Activated T-helper 2 cell treated with anti-CD3 and anti-CD28 coated beads, Interferon-gamma antibody, Interleukin-2, Interleukin-4, amounts not matched to agents 10 μg/mL and 5 μg/mL and 100 μg/mL, durations not matched to agents 14 hours and 24 hours and 36 hours (primary cell): ENCODE data around the gene TRIM38. TPM values are rescaled to one million over a fixed set of nuclear protein-coding genes. Genes with fewer than 3 reads are reported as not detected.

Experiments
- DNase-seq: peaks from one replicate; pipeline ENCODE4 v3.0.0; 2021; ENCODE audit warnings: low spot score
- H3K27ac Mint-ChIP-seq: one replicate; pipeline ENCODE4 v1.8.0; 2021; ENCODE audit warnings: mixed read lengths
- H3K27me3 Mint-ChIP-seq: one replicate; pipeline ENCODE4 v1.8.0; 2021; ENCODE audit warnings: low read depth, mixed read lengths
- H3K36me3 Mint-ChIP-seq: one replicate; pipeline ENCODE4 v1.8.0; 2021; ENCODE audit warnings: low read depth, mixed read lengths
- H3K4me1 Mint-ChIP-seq: one replicate; pipeline ENCODE4 v1.8.0; 2021; ENCODE audit warnings: low read depth, mixed read lengths
- H3K4me3 Mint-ChIP-seq: one replicate; pipeline ENCODE4 v1.8.0; 2021; ENCODE audit warnings: low read depth, mild to moderate bottlenecking, moderate library complexity, mixed read lengths
- H3K9me3 Mint-ChIP-seq: one replicate; pipeline ENCODE4 v1.8.0; 2021; ENCODE audit warnings: mixed read lengths
- intact Hi-C: fragments of 100-400 bp; cut with micrococcal nuclease; formaldehyde crosslinking; loops from one replicate; pipeline ENCODE4 v1.15.1; 2023
- total RNA-seq: library from RNA; stranded (reverse); gene quantifications from 2 replicates; pipeline ENCODE4 v1.2.3, GENCODE V29; 2022

The TRIM38 gene
- total RNA-seq, 1 donor from 2014 or later: 29.2 TPM

- Mint-ChIP-seq H3K4me1 (peaks cover 63% of the 10 kb centered on the region), H3K27me3 (no peaks in the 10 kb centered on the region)
- intact Hi-C loops: loop anchor here (2.0 kb wide), 1 partner anchor 57 kb away; a partner anchor contains a TSS
These were observed 973 bp downstream of the TRIM38 start for GRCh38 chr6:25963426-25964123.

DNA sequence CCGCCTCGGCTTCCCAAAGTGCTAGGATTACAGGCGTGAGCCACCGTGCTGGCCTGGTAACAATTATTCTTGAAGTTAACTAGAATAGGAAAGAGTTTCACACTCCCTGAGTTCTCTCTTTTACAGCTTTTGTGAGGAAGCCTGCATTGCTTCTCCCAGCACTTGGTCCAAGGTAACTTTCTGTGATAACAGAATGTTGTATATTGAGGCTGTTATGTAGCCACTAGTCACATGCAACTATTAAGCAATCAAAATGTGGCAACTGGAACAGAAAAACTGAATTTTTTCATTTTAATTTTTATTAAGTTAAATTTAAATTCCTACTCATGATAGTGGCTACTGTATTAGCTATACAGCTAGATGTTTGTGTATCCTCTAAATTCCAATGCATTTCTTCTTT lies 2.5 kb downstream of the TRIM38 start:
- Mint-ChIP-seq H3K36me3 (peaks cover 73% of the 10 kb centered on the region), H3K9me3 (peaks cover 11% of the 10 kb centered on the region), H3K27me3 (no peaks in the 10 kb centered on the region), H3K4me3 (peak overlapping the region; percentile 78), H3K27ac (no peak overlapping the region), H3K4me1 (peaks cover 60% of the 10 kb centered on the region)
- no peak for DNase-seq
- intact Hi-C loops: no loop called here

More at GRCh38 chr6:25963426-25964123, 973 bp downstream of the TRIM38 start:
- Mint-ChIP-seq H3K36me3 (peaks cover 75% of the 10 kb centered on the region), H3K9me3 (peaks cover 26% of the 10 kb centered on the region), H3K4me3 (peak overlapping the region; percentile 99), H3K27ac (peak overlapping the region; percentile 76)
- no peak for DNase-seq

DNA sequence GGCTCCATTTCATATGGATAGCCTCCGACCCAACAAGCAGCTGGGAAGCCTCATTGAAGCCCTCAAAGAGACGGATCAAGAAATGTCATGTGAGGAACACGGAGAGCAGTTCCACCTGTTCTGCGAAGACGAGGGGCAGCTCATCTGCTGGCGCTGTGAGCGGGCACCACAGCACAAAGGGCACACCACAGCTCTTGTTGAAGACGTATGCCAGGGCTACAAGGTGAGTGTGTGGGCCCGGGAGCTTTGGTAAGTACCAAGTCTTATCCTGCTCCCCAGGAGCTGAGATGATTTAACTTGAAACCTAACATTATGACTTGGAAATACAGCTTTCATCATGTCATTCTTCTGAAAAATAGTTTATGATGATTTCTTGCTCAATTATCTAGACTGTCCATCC lies 4.1 kb downstream of the TRIM38 start:
- peak overlapping the region; percentile 78 for H3K27ac Mint-ChIP-seq
- intact Hi-C loops: no loop called here
- peaks cover 80% of the 10 kb centered on the region for H3K36me3 Mint-ChIP-seq
- H3K4me3 Mint-ChIP-seq: peak overlapping the region; percentile 76
- peaks cover 57% of the 10 kb centered on the region for H3K4me1 Mint-ChIP-seq
- no peaks in the 10 kb centered on the region for H3K27me3 Mint-ChIP-seq
- no peak for DNase-seq
- no peaks in the 10 kb centered on the region for H3K9me3 Mint-ChIP-seq

DNA sequence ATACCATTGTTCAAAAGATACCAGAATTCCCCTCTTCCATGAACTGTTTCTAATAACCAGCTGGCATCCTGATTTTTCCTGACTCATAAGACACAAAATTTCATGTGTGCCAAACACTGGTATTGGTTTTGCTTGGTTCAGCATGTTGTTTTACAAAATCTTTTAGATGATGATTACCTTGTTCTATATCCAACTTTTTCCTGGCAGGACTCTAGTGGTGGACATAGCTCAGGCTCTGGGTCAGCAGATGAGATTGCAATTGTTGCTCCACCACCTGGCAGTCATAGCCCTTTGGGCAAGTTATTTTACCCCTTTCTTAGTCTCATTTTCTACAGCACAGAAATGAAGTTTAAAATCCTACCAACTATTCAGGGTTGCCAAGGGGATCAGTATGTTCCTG lies 6.2 kb downstream of the TRIM38 start:
- no peak for DNase-seq
- Mint-ChIP-seq H3K27me3 (no peaks in the 10 kb centered on the region), H3K4me1 (peaks cover 57% of the 10 kb centered on the region), H3K27ac (no peak overlapping the region), H3K36me3 (peaks cover 90% of the 10 kb centered on the region), H3K4me3 (peak overlapping the region; percentile 50), H3K9me3 (no peaks in the 10 kb centered on the region)
- intact Hi-C loops: no loop called here

GRCh38 chr6:25971187-25971821 lies 8.7 kb downstream of the TRIM38 start:
- intact Hi-C loops: no loop called here
- no peaks in the 10 kb centered on the region for H3K9me3 Mint-ChIP-seq
- H3K36me3 Mint-ChIP-seq: peaks cover 92% of the 10 kb centered on the region
- no peak overlapping the region for H3K4me3 Mint-ChIP-seq
- H3K4me1 Mint-ChIP-seq: peaks cover 52% of the 10 kb centered on the region
- peak overlapping the region; percentile 21 for H3K27ac Mint-ChIP-seq
- DNase-seq: no peak
- H3K27me3 Mint-ChIP-seq: no peaks in the 10 kb centered on the region

- Mint-ChIP-seq H3K36me3 (peaks cover 92% of the 10 kb centered on the region), H3K4me1 (peaks cover 51% of the 10 kb centered on the region), H3K9me3 (no peaks in the 10 kb centered on the region), H3K4me3 (no peak overlapping the region), H3K27me3 (no peaks in the 10 kb centered on the region), H3K27ac (peak overlapping the region; percentile 13)
- intact Hi-C loops: no loop called here
- no peak for DNase-seq
These were observed 9.5 kb downstream of the TRIM38 start for GRCh38 chr6:25972128-25972527.

GRCh38 chr6:25972902-25973301 lies 10.3 kb downstream of the TRIM38 start:
- Mint-ChIP-seq H3K27me3 (no peaks in the 10 kb centered on the region), H3K36me3 (peaks cover 91% of the 10 kb centered on the region), H3K9me3 (no peaks in the 10 kb centered on the region), H3K27ac (no peak overlapping the region), H3K4me1 (peaks cover 47% of the 10 kb centered on the region), H3K4me3 (no peak overlapping the region)
- intact Hi-C loops: no loop called here
- no peak for DNase-seq

GRCh38 chr6:25973923-25974555 lies 11.4 kb downstream of the TRIM38 start:
- intact Hi-C loops: no loop called here
- H3K4me3 Mint-ChIP-seq: no peak overlapping the region
- peaks cover 37% of the 10 kb centered on the region for H3K4me1 Mint-ChIP-seq
- no peak overlapping the region for H3K27ac Mint-ChIP-seq
- H3K36me3 Mint-ChIP-seq: peaks cover 86% of the 10 kb centered on the region
- no peaks in the 10 kb centered on the region for H3K9me3 Mint-ChIP-seq
- H3K27me3 Mint-ChIP-seq: no peaks in the 10 kb centered on the region
- DNase-seq: no peak

DNA sequence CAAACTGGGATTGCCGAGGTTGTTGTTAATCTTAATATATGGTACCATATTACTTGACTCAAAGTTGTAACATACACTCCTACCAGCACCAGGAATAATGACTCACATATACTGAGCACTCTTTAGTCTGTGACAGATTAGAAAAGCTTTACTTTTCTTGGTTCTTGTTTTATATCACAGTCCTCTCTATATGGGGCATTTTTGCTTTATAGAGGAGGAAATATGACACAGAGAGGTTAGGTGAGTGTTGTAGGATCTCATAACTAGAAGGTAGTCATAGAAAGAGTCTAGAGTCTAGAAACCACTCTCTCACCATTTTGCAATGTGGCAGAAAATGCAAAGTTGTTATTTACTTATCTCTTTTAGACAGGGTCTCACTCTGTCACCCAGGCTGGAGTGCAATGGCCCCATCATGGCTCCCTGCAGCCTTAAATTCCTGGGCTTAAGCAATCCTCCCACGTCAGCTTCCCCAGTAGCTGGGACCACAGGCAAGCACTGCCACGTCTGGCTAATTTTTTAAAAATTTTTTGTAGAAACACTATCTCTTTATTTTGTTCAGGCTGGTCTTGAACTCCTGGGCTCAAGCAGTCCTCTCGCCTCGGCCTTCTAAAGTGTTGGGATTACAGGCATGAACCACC lies 13.4 kb downstream of the TRIM38 start:
- Mint-ChIP-seq H3K4me3 (no peak overlapping the region), H3K27ac (peak overlapping the region; percentile 49), H3K27me3 (no peaks in the 10 kb centered on the region), H3K4me1 (peaks cover 34% of the 10 kb centered on the region), H3K36me3 (peaks cover 86% of the 10 kb centered on the region), H3K9me3 (no peaks in the 10 kb centered on the region)
- intact Hi-C loops: loop anchor here (1.0 kb wide), 1 partner anchor 31 kb away; no protein-coding TSS in a partner anchor
- no peak for DNase-seq

DNA sequence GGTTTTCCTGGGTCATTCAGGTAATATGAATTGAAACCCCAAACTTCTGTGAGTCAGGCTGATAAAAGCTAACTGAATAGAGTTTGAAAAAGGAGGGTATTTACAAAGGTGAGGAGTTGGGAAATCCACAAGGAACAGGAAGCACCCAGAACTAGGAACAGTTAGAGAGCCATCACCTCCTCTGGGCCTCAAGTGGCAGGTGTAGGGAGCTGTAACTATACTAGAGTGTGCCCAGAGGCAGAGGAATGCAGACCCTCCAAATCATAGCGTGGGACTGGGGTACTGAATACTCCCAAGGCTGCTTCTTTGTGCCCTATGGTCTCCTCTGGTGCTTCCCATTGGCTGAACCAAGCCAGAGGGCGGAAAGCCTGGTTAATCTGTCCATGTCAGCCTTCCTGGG lies 18.3 kb downstream of the TRIM38 start:
- Mint-ChIP-seq H3K9me3 (no peaks in the 10 kb centered on the region), H3K36me3 (peaks cover 83% of the 10 kb centered on the region), H3K27ac (no peak overlapping the region), H3K4me3 (no peak overlapping the region), H3K4me1 (peaks cover 21% of the 10 kb centered on the region), H3K27me3 (no peaks in the 10 kb centered on the region)
- intact Hi-C loops: no loop called here
- no peak for DNase-seq

DNA sequence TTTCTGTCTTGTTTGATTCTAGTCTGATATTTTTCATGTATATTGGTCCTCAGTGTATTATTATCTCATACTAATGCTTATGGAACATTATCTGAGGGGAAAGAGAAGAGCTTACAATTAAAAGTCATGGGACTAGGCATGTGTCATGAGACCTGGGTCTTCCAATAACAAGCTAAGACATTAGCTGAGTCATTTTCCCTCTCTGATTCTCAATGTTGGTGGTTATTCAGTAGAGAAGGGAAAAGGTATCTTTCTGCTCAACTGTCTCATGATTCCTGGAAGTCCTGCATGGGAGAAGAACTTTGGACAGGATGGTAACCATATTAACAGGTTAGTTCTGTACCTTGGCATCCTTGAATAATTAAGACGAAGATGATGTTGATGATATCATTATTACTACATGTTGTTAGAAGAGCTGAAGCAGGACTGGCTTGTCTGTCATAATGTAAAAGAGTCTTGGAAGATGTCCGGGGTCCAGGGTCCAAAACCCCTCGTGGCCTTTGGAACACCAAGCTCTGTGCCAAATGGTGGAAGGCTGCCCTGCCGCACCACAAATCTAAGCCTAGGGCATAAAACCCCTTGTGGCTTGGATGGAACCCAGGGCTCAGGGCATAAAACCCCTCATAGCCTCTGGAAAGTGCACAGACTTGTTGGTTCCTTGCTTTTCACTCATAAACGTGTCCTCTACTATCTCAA lies 19.1 kb downstream of the TRIM38 start:
- no peak overlapping the region for H3K4me3 Mint-ChIP-seq
- peaks cover 83% of the 10 kb centered on the region for H3K36me3 Mint-ChIP-seq
- no peaks in the 10 kb centered on the region for H3K27me3 Mint-ChIP-seq
- H3K27ac Mint-ChIP-seq: peak overlapping the region; percentile 65
- intact Hi-C loops: no loop called here
- H3K4me1 Mint-ChIP-seq: peaks cover 15% of the 10 kb centered on the region
- no peak for DNase-seq
- no peaks in the 10 kb centered on the region for H3K9me3 Mint-ChIP-seq

DNA sequence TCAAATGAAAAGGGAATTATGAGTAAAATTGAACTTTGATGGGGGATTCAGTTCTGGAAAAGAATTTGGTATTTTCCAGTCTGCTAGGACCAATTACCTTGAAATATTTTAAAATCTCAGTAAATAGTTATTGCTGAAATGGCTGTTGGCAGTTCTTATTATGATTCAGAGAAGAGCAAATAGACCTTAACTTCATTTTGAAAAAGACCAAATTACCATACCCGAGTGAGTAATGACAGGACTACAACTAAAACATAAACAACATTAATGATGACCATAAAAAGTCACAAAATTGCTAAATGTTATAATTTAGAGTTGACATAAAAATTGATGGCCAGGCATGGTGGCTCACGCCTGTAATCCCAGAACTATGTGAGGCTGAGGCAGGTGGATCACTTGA lies 21.7 kb downstream of the TRIM38 start:
- Mint-ChIP-seq H3K36me3 (peaks cover 86% of the 10 kb centered on the region), H3K4me3 (no peak overlapping the region), H3K9me3 (no peaks in the 10 kb centered on the region), H3K27me3 (no peaks in the 10 kb centered on the region), H3K27ac (no peak overlapping the region), H3K4me1 (peaks cover 18% of the 10 kb centered on the region)
- intact Hi-C loops: no loop called here
- DNase-seq: no peak
